Measurements from ENCODE around the gene KRT84.
"Not testable (repeated sequence)": the region's sequence is repeated elsewhere in the genome, so short reads cannot be mapped to it uniquely, and the experiment has no call there.

The KRT84 gene

GRCh38 chr12:52345041-52345440 is 40.4 kb downstream of the KRT84 start:
- DNase-seq (ENCODE audit: low read depth, low spot score), result not testable (repeated sequence)

- no peak for DNase-seq (ENCODE audit: low read depth, low spot score)
These were observed 41.3 kb downstream of the KRT84 start for GRCh38 chr12:52344111-52344510.

- DNase-seq (ENCODE audit: low read depth, low spot score), result no peak
These were observed 41.9 kb downstream of the KRT84 start for GRCh38 chr12:52343550-52343949.

- no peak for DNase-seq (ENCODE audit: low read depth, low spot score)
These were observed 42.5 kb downstream of the KRT84 start for GRCh38 chr12:52342781-52343490.

GRCh38 chr12:52341066-52341580 is 44.3 kb downstream of the KRT84 start:
- no peak for DNase-seq (ENCODE audit: low read depth, low spot score)

- DNase-seq (ENCODE audit: low read depth, low spot score), result no peak
These were observed 47.1 kb downstream of the KRT84 start for GRCh38 chr12:52338241-52338960.

- DNase-seq (ENCODE audit: low read depth, low spot score), result no peak
These were observed 48.4 kb downstream of the KRT84 start for GRCh38 chr12:52337054-52337453.

- no peak for DNase-seq (ENCODE audit: low read depth, low spot score)
These were observed 48.8 kb downstream of the KRT84 start for GRCh38 chr12:52336641-52337040.

- no peak for DNase-seq (ENCODE audit: low read depth, low spot score)
These were observed 49.7 kb downstream of the KRT84 start for GRCh38 chr12:52335598-52336262.

- no peak for DNase-seq (ENCODE audit: low read depth, low spot score)
These were observed 51.3 kb downstream of the KRT84 start for GRCh38 chr12:52334185-52334584.

GRCh38 chr12:52333321-52333720 is 52.1 kb downstream of the KRT84 start:
- no peak for DNase-seq (ENCODE audit: low read depth, low spot score)

GRCh38 chr12:52332381-52332780 is 53.1 kb downstream of the KRT84 start:
- DNase-seq (ENCODE audit: low read depth, low spot score), result no peak

- no peak for DNase-seq (ENCODE audit: low read depth, low spot score)
These were observed 53.6 kb downstream of the KRT84 start for GRCh38 chr12:52331833-52332232.

- no peak for DNase-seq (ENCODE audit: low read depth, low spot score)
These were observed 54.4 kb downstream of the KRT84 start for GRCh38 chr12:52331039-52331438.

- no peak for DNase-seq (ENCODE audit: low read depth, low spot score)
These were observed 57.5 kb downstream of the KRT84 start for GRCh38 chr12:52327830-52328500.

Data from activated CD4-positive, CD25-positive, alpha-beta regulatory T cell treated with anti-CD3 and anti-CD28 coated beads, Interleukin-2, amount 50 U/mL, for 16 hours (primary cell).